Ascending aorta (tissue), 2 donors: Measurements from ENCODE around the gene LRRC52. TPM values are rescaled to one million over a fixed set of nuclear protein-coding genes. Genes with fewer than 3 reads are reported as not detected.

ENCODE experiments used
- DNase-seq, 2 donors: peaks; one replicate each; pipeline ENCODE4 v3.0.0-alpha.2; 2019; ENCODE audit warnings: low spot score in 2 of 2
- H3K27ac ChIP-seq, 2 donors: fragments of 200-600 bp; sonication (generic); one replicate each; pipeline ENCODE4 v1.5.1; 2016 to 2017; ENCODE audit warnings: mild to moderate bottlenecking in 1 of 2
- H3K27me3 ChIP-seq: fragments of 200-600 bp; sonication (generic); one replicate; pipeline ENCODE4 v1.5.1; 2017
- H3K36me3 ChIP-seq, 2 donors: fragments of 200-600 bp; sonication (generic); one replicate each; pipeline ENCODE4 v1.5.1; 2016
- H3K4me1 ChIP-seq, 2 donors: fragments of 200-600 bp; sonication (generic); one replicate each; pipeline ENCODE4 v1.5.1; 2016 to 2017; ENCODE audit warnings: mild to moderate bottlenecking in 1 of 2
- H3K4me3 ChIP-seq, 2 donors: fragments of 200-600 bp; sonication (generic); one replicate each; pipeline ENCODE4 v1.5.1; 2016 to 2017; ENCODE audit warnings: mild to moderate bottlenecking in 1 of 2
- H3K9me3 ChIP-seq, 2 donors: fragments of 200-600 bp; sonication (generic); one replicate each; pipeline ENCODE4 v1.5.1; 2016
- intact Hi-C: fragments of 100-400 bp; cut with DNase I; formaldehyde crosslinking; loops from one replicate; pipeline ENCODE4 v1.15.1; 2023
- total RNA-seq: library from RNA; depleted of rRNA; stranded (reverse); fragments of >200 nt; gene quantifications from one replicate; pipeline ENCODE4 v1.1.0, GENCODE V29; 2016
- TF ChIP-seq, protein P1 (sequence below), 3 experiments: fragments of 200-600 bp in 2 of 3; fragments of 450-650 bp in 1 of 3; sonication (generic) in 2 of 3; IDR thresholded peaks; one replicate each; pipeline ENCODE4 v1.5.1; 2016 to 2019; ENCODE audit warnings: antibody characterized with exemption in 3 of 3, mild to moderate bottlenecking in 1 of 3, moderate library complexity in 1 of 3

Gene LRRC52
- total RNA-seq, 1 donor from 2014 or later = not detected

DNA sequence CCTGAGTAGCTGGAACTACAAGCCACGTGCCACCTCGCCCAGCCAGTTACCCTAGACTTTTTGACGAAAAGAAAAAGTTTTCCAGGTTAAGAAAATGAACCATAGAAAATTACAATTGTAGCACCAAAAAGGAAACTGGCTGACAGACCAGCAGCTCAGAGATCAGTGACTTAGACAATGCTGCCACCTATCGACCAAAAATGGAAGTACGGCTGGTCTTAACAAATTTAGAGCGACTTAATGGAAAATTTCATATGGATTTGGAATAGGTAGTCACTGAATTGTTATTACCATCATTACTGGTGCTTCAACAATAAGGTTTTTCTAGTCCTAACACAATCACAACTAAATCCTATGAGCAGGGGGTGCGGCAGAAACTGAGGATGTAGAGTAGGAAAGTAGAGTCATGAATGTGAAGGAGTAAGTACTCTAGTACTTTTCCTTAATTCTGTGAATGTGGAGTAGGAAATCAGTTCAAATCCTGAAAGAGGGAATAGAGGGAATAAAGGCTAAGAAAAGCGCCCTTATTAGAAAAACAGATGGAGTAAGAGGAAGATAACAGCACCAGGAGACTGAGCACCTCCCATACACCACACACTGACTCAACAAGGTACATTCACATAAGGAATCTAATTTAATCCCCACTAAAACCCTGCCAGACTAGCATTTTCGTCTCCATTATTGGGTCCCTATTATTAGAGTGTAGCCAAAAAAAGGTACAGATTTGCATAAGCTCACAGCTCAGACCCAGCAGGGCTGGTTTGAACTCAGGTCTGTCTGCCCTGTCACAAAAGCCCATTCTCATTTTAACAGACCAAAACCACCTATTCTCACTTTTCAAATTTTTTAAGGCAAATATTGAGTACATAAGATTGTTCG lies 49.4 kb downstream of the LRRC52 start:
- no peaks in the 10 kb centered on the region for H3K9me3 ChIP-seq
- intact Hi-C loops = loop anchor here (1.0 to 2.0 kb wide), 2 partner anchors 200 to 224 kb away; no protein-coding TSS in a partner anchor
- no peaks in the 10 kb centered on the region for H3K27me3 ChIP-seq
- no peak overlapping the region for H3K27ac ChIP-seq
- peak in 1 of 2 donors; percentile 86 for DNase-seq
- H3K4me1 ChIP-seq = peaks cover 0 to 4% of the 10 kb centered on the region in 2 donors
- no peak overlapping the region for H3K4me3 ChIP-seq
- H3K36me3 ChIP-seq = no peaks in the 10 kb centered on the region
- TF ChIP-seq, protein P1, sequence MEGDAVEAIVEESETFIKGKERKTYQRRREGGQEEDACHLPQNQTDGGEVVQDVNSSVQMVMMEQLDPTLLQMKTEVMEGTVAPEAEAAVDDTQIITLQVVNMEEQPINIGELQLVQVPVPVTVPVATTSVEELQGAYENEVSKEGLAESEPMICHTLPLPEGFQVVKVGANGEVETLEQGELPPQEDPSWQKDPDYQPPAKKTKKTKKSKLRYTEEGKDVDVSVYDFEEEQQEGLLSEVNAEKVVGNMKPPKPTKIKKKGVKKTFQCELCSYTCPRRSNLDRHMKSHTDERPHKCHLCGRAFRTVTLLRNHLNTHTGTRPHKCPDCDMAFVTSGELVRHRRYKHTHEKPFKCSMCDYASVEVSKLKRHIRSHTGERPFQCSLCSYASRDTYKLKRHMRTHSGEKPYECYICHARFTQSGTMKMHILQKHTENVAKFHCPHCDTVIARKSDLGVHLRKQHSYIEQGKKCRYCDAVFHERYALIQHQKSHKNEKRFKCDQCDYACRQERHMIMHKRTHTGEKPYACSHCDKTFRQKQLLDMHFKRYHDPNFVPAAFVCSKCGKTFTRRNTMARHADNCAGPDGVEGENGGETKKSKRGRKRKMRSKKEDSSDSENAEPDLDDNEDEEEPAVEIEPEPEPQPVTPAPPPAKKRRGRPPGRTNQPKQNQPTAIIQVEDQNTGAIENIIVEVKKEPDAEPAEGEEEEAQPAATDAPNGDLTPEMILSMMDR (IDR thresholded peaks at IDR 0.05) = peak; percentile 74 to 89 (median 88)

- no peaks in the 10 kb centered on the region for H3K36me3 ChIP-seq
- no peak for DNase-seq
- H3K27ac ChIP-seq = no peak overlapping the region
- TF ChIP-seq, protein P1 (IDR thresholded peaks at IDR 0.05) = no peak
- H3K4me3 ChIP-seq = no peak overlapping the region
- no peaks in the 10 kb centered on the region for H3K9me3 ChIP-seq
- intact Hi-C loops = loop anchor here (5.0 kb wide), 1 partner anchor 1242 kb away; the partner anchor contains the start of gene POGK
- no peaks in the 10 kb centered on the region for H3K27me3 ChIP-seq
- H3K4me1 ChIP-seq = peaks cover 0 to 6% of the 10 kb centered on the region in 2 donors
These were observed 51.6 kb downstream of the LRRC52 start for GRCh38 chr1:165595246-165595938.

DNA sequence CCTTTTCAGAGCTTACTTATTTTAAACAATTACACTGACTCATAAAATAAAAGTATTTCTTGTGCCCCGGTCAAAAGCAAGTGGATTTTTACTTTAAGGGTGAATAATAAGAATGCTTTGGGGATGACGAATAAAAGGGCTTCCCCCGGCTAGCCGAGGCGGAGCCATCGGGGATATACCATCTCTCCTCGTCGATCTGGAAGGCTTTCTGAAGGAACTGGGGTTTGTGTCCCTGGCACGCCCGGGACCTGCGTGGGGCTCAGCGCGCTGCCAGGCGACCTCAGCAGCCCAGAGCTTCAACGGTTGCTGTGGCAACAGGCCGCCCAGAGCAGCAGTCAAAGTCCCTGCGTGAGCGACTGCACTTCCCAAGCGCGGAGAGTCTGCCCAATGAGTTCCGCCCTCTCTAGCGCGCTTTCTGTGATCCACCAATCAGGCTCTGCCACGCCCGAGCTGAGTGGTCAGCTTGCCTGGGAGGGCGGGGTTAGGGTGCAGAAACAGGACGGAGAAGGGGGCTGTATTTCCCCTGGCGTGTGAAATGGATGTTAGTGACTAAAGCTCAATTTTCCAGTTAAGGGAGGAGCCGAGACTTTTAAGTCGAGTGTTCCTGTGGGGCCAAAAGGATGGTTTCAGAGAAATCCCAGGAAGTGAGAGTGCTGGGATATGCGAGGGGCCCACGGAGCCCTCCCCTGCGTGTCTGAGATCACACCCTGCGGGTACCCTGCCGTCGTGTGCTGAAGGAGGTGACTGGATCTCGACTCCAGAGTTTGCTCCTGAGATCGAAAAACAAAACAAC lies 54.3 kb downstream of the LRRC52 start:
- peak overlapping the region; percentile 76 to 80 for H3K27ac ChIP-seq
- intact Hi-C loops = loop anchor here (1.0 to 5.0 kb wide), 6 partner anchors 32 to 1239 kb away; partner anchors contain the start of genes ALDH9A1, POGK and TMCO1
- TF ChIP-seq, protein P1 (IDR thresholded peaks at IDR 0.05) = no peak

DNA sequence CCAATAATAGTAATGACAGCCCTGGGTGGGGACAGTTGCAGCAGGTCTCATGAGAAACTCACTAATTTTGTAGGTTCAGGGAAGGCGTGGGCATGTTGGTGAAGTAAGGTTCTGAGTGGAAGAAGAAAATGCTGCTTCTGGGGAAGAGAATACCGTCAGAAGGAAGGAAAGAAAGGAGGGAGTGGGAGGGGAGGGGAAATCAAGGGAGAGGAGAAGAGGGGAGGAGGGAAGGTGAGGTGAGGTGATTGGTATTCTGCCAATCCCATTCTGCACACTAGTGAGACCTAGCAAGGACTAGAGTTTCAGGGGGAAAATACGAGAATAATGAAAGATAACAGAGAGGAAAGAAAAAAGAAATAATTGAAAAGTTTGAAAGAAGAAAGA lies 54.9 kb downstream of the LRRC52 start:
- H3K27ac ChIP-seq = peak overlapping the region; percentile 76 to 80
- no peaks in the 10 kb centered on the region for H3K36me3 ChIP-seq
- no peaks in the 10 kb centered on the region for H3K27me3 ChIP-seq
- no peak for DNase-seq
- H3K4me1 ChIP-seq = peaks cover 0 to 6% of the 10 kb centered on the region in 2 donors
- H3K9me3 ChIP-seq = no peaks in the 10 kb centered on the region
- peak overlapping the region; percentile 46 to 71 for H3K4me3 ChIP-seq
- intact Hi-C loops = loop anchor here (1.0 to 5.0 kb wide), 6 partner anchors 32 to 1239 kb away; partner anchors contain the start of genes ALDH9A1, POGK and TMCO1
- TF ChIP-seq, protein P1 (IDR thresholded peaks at IDR 0.05) = no peak

More for the DNA sequence above, 54.3 kb downstream of the LRRC52 start:
- Histone ChIP-seq H3K4me1 (peaks cover 0 to 6% of the 10 kb centered on the region in 2 donors), H3K27me3 (no peaks in the 10 kb centered on the region), H3K36me3 (no peaks in the 10 kb centered on the region), H3K9me3 (no peaks in the 10 kb centered on the region), H3K4me3 (peak overlapping the region; percentile 46 to 71)
- peak; percentile 95 to 99 for DNase-seq

DNA sequence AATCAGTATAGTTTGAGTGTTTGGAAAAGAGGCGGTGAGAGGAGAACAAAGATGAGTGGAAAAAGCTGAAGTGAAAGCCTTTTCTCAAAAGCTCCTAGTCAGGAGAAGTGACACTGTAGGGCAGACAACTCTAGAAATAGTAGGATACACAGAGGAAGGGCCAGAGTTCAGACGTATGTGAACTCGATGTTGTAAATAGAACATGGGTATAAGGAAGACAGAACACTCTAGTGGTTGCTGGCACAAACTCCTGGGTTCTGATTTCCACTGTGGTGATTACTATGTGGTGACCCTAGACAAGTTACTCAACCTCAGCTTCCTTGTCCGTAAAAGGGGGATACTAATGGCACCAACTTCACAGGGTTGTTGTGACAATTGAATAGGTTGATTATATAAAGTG lies 57.0 kb downstream of the LRRC52 start:
- intact Hi-C loops = loop anchor here (1.0 kb wide), 1 partner anchor 314 kb away; no protein-coding TSS in a partner anchor

More for the DNA sequence above, 57.0 kb downstream of the LRRC52 start:
- H3K4me1 ChIP-seq = peaks cover 0 to 6% of the 10 kb centered on the region in 2 donors
- DNase-seq = no peak
- TF ChIP-seq, protein P1 (IDR thresholded peaks at IDR 0.05) = no peak
- H3K9me3 ChIP-seq = no peaks in the 10 kb centered on the region
- H3K27me3 ChIP-seq = no peaks in the 10 kb centered on the region
- H3K36me3 ChIP-seq = no peaks in the 10 kb centered on the region
- H3K4me3 ChIP-seq = no peak overlapping the region
- H3K27ac ChIP-seq = no peak overlapping the region
